ENCODE data around the gene RPRML.

The RPRML gene

DNA sequence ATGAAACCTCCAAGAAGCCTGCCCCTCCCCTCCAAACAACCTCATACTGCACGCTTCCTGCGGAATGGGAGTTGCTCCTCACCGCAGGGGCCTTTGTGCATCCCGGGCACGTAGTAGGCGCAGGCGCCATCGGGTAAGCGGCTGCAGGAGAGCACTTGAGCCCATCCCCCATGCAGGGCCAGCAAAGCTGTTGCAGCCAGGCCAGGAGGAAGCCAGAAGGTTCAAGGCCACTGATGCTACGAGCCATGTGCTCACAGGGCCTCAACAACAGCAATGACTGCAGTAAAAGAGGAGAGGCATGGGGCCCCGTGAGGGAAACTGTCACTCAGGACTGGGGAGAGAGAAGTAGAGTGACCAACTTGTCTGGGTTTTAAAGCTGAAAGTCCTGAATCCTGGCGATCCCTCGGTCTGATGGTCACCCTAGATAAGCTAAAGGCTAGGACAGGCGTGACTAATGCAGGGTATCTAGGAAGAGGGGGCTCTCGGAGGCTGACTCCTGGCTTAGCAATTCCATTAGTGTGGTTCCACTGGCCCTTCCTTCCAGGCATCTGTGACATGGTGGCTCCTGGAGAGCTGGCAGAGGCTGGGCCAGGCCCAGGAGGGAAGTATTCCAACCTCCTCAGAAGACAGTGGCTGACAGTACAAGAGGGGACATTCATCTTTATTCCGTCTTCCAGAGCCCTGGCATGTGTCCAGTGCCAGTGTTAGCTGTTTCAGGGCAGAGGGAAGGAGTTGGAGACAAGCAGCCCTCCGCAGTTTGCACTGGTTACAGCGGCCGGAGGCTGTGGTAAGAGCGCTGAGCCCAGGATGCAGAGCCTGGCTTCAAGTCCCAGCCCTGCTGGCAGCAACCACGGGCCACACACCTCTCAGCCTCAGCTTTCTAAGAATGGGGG lies 35.3 kb downstream of the RPRML start:
- no peak for DNase-seq

DNA sequence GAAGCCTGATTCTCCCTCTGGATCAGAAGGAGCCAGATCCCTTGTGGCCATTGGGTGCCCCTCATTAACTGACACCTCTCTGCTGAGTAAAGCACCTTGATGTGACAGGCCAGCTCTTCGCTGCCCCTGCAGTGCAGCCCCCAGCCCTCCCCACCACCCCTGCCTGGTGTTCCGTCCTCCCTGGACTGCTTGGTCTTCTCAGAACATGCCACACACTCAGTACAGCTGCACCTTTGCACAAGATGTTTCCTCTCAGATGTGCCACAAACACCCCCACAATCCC lies 35.9 kb downstream of the RPRML start:
- DNase-seq: no peak

GRCh38 chr17:46942441-46943217 lies 36.4 kb downstream of the RPRML start:
- DNase-seq: peak; percentile 43 to 71

DNA sequence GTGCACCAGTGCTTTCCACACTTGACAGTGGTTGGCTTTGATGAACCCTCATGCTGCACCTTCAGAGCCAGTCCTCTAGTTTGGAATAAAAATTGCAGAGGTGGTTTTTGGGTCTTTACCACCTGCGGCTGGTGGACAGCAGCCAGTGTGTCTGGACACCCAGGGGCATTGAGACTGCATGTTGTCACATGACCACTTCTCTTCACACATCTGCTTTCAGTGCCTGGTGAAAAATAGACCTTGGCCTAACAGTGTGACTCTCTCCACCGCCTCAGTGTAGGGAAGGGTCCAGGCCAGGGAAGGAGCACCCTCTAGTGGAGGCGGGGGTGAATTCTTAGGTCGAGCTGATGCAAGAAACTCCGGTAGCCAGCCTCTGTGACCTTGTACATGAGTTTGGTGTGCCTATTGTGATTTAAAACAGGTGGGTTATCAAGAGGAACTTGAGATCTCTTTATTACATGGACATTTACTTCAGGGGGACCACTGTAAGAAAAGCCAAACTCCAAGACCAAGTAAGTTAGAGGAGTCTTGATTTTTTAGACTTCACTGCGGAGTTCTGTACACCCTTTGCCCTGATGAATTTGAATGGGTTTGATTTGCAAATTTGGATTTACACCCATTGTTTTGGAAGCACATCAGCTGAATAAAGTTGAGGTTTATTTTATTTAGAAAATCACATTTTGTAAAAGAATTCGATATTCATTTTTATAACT lies 38.2 kb downstream of the RPRML start:
- DNase-seq: peak; percentile 83 to 92

GRCh38 chr17:46935658-46936266 lies 43.3 kb downstream of the RPRML start:
- no peak for DNase-seq

DNA sequence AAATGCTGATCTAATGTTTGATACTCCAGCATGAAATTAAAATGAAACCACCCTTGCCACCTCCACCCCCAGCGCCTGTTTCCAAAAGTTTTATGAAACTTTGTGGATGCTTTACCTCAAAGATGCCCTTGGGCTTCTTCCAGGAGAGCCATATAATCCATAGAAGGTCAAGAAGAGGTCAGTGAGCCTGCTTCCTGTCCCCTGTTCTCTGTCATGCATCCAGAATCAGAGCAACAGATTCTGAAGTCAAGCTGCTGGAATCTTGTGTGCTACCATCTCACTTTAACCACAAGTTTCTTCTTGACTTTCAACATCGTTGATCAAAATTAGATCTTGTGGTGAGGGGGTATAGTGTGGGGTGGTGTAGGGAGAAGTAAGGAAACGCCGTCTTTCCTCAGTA lies 47.5 kb downstream of the RPRML start:
- no peak for DNase-seq

- no peak for DNase-seq
These were observed 49.0 kb downstream of the RPRML start for GRCh38 chr17:46930051-46930450.

- no peak for DNase-seq
These were observed 49.6 kb downstream of the RPRML start for GRCh38 chr17:46929413-46929812.

DNA sequence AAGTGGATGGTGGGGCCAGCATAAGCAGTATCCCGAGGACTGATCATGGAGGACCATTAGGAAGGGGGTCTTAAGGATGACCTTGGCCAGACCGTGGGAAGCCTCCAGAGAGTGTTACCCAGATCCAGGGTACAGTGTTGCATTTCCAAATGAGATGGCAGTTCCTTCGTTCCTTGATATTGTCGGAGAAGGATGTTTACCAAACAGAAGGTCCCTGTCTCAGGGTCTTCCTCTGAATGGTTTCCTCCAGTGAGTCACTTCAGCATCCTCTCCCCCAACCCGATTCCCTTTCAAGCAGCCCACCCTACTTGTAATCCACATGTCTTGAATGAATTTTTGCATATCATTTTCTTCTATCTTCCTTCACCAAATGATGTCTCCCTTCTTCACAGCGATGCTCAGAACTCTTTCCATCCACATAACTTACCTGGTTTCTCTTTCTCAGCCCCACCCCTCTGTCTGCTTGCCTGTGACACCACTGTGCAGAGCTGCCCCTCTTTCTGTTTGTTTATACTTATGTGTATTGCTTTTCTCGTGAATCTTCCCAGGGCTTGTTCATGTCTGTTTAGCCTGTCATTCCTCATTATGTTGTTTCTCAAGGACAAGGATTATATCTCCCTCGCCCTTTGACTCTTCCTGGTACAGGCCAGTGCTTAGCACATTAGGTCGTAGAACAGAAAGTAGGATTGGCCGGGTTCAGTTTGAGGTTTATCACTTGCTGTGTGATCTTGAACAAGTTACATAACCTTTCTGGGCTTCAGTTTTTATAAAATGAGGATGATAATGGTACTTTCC lies 50.4 kb downstream of the RPRML start:
- DNase-seq: no peak
